ENCODE measurements around the gene FUT7.

Gene FUT7

GRCh38 chr9:137032858-137033257, 970 bp upstream of the FUT7 start:
- DNase-seq (ENCODE audit: low read depth) = no peak

DNA sequence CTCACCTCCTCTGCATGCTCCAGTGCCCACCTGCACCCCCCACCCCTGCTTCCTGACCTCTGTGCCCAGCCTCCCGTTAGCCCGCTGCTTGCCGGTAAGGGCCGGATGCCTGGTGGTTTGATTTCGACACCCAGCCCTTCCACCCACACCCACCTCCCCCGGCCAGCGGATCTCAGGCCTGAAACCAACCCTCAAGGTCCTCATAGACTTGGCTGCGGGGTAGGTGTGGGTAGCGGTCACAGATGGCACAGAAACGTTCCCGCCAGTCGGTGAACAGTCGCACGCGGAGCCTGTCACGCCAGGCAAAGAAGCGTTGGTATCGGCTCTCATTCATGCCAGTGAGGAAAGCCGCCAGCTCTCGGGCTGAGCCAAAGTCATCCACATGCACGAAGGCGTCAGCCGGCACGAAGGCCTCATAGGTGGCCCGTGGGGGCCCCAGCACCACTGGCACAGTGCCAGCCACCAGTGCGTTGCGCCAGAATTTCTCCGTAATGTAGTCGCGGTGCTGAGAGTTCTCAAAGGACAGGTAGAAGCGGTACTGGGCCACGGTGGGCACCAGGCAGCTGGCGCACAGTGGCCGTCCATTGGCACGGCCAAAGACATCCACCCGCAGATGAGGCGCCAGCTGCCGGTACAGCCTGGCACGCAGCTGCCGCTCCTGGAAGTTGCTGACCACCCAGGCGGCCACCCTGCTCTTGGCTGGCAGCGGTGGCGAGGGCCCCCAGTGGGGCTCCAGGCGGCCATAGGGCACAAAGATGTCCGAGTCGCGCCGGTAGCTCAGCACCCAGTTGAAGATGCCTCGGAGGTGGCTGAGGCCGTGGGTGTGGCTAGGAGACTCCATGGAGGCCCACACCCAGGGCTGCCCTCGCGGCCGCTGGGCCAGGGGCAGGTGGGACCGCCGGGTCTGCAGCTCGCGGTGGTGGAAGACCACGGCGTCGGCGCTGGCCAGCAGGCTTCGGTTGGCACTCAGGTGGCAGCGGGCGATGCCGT, 1.1 kb downstream of the FUT7 start:
- DNase-seq (ENCODE audit: low read depth) = no peak

- no peak for DNase-seq (ENCODE audit: low read depth)
Observed at GRCh38 chr9:137030006-137030405, 1.9 kb downstream of the FUT7 start.

- peak; percentile 50 for DNase-seq (ENCODE audit: low read depth)
Observed at GRCh38 chr9:137029058-137029936, 2.6 kb downstream of the FUT7 start.

- DNase-seq (ENCODE audit: low read depth) = no peak
Observed at GRCh38 chr9:137028263-137029057, 3.4 kb downstream of the FUT7 start.

GRCh38 chr9:137027369-137028262, 4.3 kb downstream of the FUT7 start, which contains the start of gene ABCA2:
ABCA2 (minus strand) TSS chr9:137028237; CDS start chr9:137028140, 97 bp downstream.
- DNase-seq (ENCODE audit: low read depth) = no peak

DNA sequence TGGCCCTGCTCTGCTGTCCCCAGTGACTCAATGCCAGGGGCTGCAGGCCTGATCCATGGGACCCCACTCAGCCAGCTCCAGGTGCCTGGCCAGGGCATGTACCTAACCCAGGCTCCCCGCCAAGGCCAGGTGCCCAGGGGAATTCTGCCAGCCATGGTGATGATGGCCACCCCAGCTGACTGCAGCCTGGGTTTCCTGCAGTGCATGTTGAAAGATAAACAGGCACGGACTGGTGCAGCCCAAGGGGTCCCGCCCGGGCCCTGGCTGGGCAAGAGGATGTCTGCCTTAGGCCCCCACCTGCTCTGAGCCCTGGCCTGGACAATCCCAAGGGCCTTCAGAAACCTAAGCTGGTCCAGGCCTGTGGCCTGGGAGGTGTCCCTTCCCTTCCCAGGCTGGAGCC, 5.1 kb downstream of the FUT7 start:
- no peak for DNase-seq (ENCODE audit: low read depth)

GRCh38 chr9:137026384-137026783, 5.5 kb downstream of the FUT7 start:
- DNase-seq (ENCODE audit: low read depth) = no peak

DNA sequence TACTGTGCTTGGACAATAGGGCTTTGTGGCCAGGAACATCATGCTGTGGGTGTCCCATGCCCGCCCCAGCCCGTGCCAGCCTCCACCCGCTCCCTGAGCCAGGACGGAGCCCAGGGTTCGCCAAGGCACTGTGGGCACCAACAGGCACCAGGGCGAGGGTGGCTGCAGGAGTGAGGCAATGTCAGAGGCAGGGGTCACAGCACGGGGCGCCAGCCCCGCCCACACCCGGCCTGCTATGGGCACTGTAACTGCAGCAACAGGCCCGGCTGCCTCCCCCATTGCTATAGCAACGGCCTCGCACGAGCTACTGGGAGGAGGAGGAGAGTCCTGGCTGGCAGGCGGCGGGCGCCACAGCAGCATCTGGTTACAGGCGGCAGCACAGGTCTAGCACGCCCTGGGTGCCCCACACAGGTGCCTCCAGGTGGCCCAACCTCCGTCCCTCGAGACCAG, 6.3 kb downstream of the FUT7 start:
- no peak for DNase-seq (ENCODE audit: low read depth)

- DNase-seq (ENCODE audit: low read depth) = no peak
Observed at GRCh38 chr9:137023583-137023991, 8.3 kb downstream of the FUT7 start.

- no peak for DNase-seq (ENCODE audit: low read depth)
Observed at GRCh38 chr9:137023157-137023556, 8.7 kb downstream of the FUT7 start.

- no peak for DNase-seq (ENCODE audit: low read depth)
Observed at GRCh38 chr9:137022662-137023008, 9.3 kb downstream of the FUT7 start.

DNA sequence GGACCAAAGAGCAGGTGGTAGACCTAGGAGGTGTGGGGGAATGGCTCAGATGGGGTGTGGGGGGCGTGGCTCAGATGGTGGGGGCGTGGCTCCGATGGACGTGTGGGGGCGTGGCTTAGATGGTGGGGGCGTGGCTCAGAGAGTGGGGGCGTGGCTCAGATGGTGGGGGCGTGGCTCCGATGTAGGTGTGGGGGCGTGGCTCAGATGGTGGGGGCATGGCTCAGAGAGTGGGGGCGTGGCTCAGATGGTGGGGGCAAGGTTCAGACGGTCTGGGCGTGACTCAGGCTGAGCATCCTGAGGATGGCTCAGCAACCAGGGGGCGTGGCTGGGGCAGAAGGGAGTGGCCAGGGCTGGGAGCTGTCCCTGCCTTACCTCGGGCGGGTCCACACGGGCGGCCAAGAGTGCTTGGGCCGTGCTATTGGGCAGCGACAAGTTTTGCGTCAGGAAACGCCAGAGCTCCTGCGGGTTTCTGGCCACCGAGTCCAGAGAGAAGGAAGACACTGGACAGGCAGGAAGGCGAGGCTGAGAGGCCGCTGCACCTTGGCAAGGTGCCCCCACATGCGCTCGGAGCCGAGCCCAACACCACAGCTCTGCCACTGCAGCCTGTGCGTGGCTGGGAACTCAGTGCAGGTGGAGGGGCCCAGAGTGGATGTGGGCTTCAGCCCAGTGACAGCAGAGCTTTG, 9.8 kb downstream of the FUT7 start:
- DNase-seq (ENCODE audit: low read depth) = peak; percentile 40

DNA sequence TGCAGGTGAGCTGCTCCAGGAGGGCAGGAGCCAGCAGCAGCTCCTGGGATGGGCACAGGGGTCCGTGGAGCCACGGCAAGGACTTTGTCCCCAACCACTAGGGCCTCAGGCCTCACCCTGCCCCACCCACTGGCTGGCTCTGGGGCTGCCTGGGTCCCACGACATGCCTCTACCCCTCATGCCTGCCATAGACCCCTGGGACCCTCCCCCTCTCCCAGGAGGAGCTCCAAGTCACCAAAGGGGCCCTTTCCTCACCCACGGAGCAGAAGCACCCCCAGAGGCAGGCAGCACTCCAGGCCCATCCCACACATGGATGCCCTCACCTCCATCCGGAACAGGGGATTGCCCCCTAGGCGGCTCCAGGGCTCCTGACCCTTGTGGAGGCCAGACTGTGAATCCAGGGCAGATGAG, 10.3 kb downstream of the FUT7 start:
- no peak for DNase-seq (ENCODE audit: low read depth)

- DNase-seq (ENCODE audit: low read depth) = no peak
Observed at GRCh38 chr9:137020771-137021567, 10.9 kb downstream of the FUT7 start.

GRCh38 chr9:137019891-137020683, 11.8 kb downstream of the FUT7 start:
- DNase-seq (ENCODE audit: low read depth) = no peak

DNA sequence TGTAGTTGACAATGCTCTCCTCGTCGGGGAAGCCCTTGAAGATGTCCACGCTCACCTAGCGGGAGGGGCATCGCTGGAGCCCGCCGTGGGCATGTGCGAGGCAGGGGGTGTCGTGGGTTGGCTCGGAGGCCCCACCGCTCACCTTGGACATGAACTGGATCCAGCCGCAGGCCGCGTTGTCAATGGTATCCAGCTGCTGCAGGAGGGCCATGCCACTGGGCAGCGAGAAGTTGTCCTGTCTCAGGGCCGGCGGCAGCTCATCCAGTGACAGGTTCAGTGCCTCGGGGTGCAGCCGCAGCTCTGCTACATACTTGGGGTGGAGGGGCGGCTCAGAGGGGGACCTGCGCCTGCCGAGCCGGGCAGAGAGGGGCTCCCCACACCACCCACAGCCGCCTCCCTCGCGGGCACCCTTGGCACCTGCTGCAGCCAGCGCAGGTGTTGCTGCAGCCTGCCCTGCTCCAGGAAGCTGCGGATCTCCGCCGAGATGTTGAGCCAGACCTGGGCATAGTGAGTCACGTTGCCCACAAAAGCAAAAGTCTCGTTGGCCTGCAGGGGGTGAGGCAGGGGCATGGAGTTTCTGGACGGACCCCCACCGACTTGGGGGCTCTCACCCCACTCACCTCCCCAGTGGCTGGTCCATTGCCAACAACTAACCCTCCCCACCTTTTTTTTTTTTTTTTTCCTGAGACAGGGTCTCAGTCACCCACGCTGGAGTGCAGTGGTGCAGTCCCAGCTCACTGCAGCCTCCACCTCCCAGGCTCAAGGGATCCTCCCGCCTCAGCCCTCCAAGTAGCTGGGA, 12.9 kb downstream of the FUT7 start:
- DNase-seq (ENCODE audit: low read depth) = no peak
